GM18505 (cell line): ENCODE measurements around the gene ATP11C.
A peak's percentile ranks its signal among the peaks of the same experiment; 100 is the strongest.

ENCODE experiments used
- ATAC-seq: cut with Tn5 transposase; IDR thresholded peaks from one replicate; pipeline ENCODE4 v1.9.1; 2021; ENCODE audit not compliant: unreplicated experiment
- POLR2A ChIP-seq: IDR thresholded peaks from 4 replicates; pipeline ENCODE4 v1.6.1; 2011; ENCODE audit warnings: borderline replicate concordance; ENCODE audit not compliant: insufficient read depth, insufficient read length; ENCODE audit errors: extremely low read depth

ATP11C gene

GRCh38 chrX:139907078-139907477 lies 25.8 kb downstream of the ATP11C start:
- ATAC-seq, result no peak
- TF ChIP-seq POLR2A, result no peak

GRCh38 chrX:139905743-139906142 lies 27.1 kb downstream of the ATP11C start:
- ATAC-seq, result no peak
- TF ChIP-seq POLR2A, result no peak

- TF ChIP-seq POLR2A, result no peak
- ATAC-seq, result no peak
These were observed 27.8 kb downstream of the ATP11C start for GRCh38 chrX:139905051-139905450.

- no peak for TF ChIP-seq POLR2A
- no peak for ATAC-seq
These were observed 29.6 kb downstream of the ATP11C start for GRCh38 chrX:139903210-139903609.

- no peak for TF ChIP-seq POLR2A
- no peak for ATAC-seq
These were observed 30.3 kb downstream of the ATP11C start for GRCh38 chrX:139902559-139902958.

GRCh38 chrX:139898334-139898733 lies 34.5 kb downstream of the ATP11C start:
- no peak for ATAC-seq
- TF ChIP-seq POLR2A, result no peak

GRCh38 chrX:139892512-139892911 lies 40.3 kb downstream of the ATP11C start:
- TF ChIP-seq POLR2A, result no peak
- peak; percentile 86 for ATAC-seq

GRCh38 chrX:139890991-139891700 lies 41.7 kb downstream of the ATP11C start:
- no peak for TF ChIP-seq POLR2A

GRCh38 chrX:139889760-139890159 lies 43.1 kb downstream of the ATP11C start:
- TF ChIP-seq POLR2A, result no peak
- no peak for ATAC-seq

More at GRCh38 chrX:139890991-139891700, 41.7 kb downstream of the ATP11C start:
- no peak for ATAC-seq

GRCh38 chrX:139883984-139884383 lies 48.9 kb downstream of the ATP11C start:
- ATAC-seq, result no peak
- TF ChIP-seq POLR2A, result no peak

- ATAC-seq, result no peak
- TF ChIP-seq POLR2A, result no peak
These were observed 50.6 kb downstream of the ATP11C start for GRCh38 chrX:139882299-139882698.

- TF ChIP-seq POLR2A, result no peak
- ATAC-seq, result no peak
These were observed 51.3 kb downstream of the ATP11C start for GRCh38 chrX:139881572-139881971.

GRCh38 chrX:139881130-139881529 lies 51.7 kb downstream of the ATP11C start:
- TF ChIP-seq POLR2A, result no peak
- ATAC-seq, result no peak

- ATAC-seq, result no peak
- TF ChIP-seq POLR2A, result no peak
These were observed 55.0 kb downstream of the ATP11C start for GRCh38 chrX:139877710-139878414.
